Naive thymus-derived CD4-positive, alpha-beta T cell (primary cell): ENCODE measurements around the gene ARFGAP1. TPM values are rescaled to one million over a fixed set of nuclear protein-coding genes. Genes with fewer than 3 reads are reported as not detected.
"Not testable (repeated sequence)": the region's sequence is repeated elsewhere in the genome, so short reads cannot be mapped to it uniquely, and the experiment has no call there.

Experiments used
- ATAC-seq: fragments of 150-1000 bp; cut with Tn5 transposase; 2 replicates; pipeline ENCODE4 v1.10.0; 2021; ENCODE audit warnings: mild to moderate bottlenecking, moderate library complexity
- CTCF ChIA-PET: fragments of 350-600 bp; sonication (Branson Sonifier 250); formaldehyde crosslinking; loops from one replicate; lab custom pipeline; 2021; ENCODE audit warnings: antibody characterized with exemption; lab: Charles Lee
- POLR2A ChIA-PET: fragments of 350-600 bp; sonication (Branson Sonifier 250); formaldehyde crosslinking; loops from one replicate; lab custom pipeline; 2021; ENCODE audit warnings: antibody characterized with exemption, inconsistent platforms; lab: Charles Lee
- DNase-seq, 9 donors: peaks; one replicate each; pipeline versions ENCODE4 v3.0.0 to v3.0.0-alpha.2; 2020 to 2022; ENCODE audit warnings: mixed read lengths in 1 of 9
- H3K27ac ChIP-seq: one replicate; pipeline ENCODE4 v1.7.0; 2013; ENCODE audit warnings: mild to moderate bottlenecking, low read depth, low read length, moderate library complexity
- H3K27me3 ChIP-seq, 2 donors: one replicate each; pipeline ENCODE4 v1.7.0; 2013; ENCODE audit warnings: low read length in 2 of 2, mild to moderate bottlenecking in 2 of 2, moderate library complexity in 2 of 2; ENCODE audit not compliant: control insufficient read depth in 2 of 2, insufficient read depth in 2 of 2
- H3K36me3 ChIP-seq, 3 experiments: 1 replicate in 2 of 3; 2 replicates in 1 of 3; pipeline ENCODE4 v1.7.0; 2013; ENCODE audit warnings: low read length in 3 of 3, mild to moderate bottlenecking in 3 of 3, moderate library complexity in 1 of 3; ENCODE audit not compliant: insufficient read depth in 3 of 3, control insufficient read depth in 2 of 3
- H3K4me1 ChIP-seq, 2 donors: one replicate each; pipeline ENCODE4 v1.7.0; 2013; ENCODE audit warnings: low read length in 2 of 2, mild to moderate bottlenecking in 2 of 2, moderate library complexity in 1 of 2; ENCODE audit not compliant: control insufficient read depth in 2 of 2, insufficient read depth in 2 of 2
- H3K4me3 ChIP-seq: 2 replicates; pipeline ENCODE4 v1.7.0; 2013; ENCODE audit warnings: mild to moderate bottlenecking, low read length
- H3K9me3 ChIP-seq, 3 experiments: 1 replicate in 2 of 3; 2 replicates in 1 of 3; pipeline ENCODE4 v1.7.0; 2013; ENCODE audit warnings: low read length in 3 of 3; ENCODE audit not compliant: control insufficient read depth in 2 of 3
- H3K27ac Mint-ChIP-seq, 9 donors: one replicate each; pipeline ENCODE4 v1.8.0; 2020 to 2022; ENCODE audit warnings: mixed read lengths in 9 of 9, mild to moderate bottlenecking in 8 of 9, moderate library complexity in 5 of 9, inconsistent platforms in 2 of 9
- H3K27me3 Mint-ChIP-seq, 5 donors: one replicate each; pipeline ENCODE4 v1.8.0; 2021 to 2022; ENCODE audit warnings: mixed read lengths in 5 of 5, mild to moderate bottlenecking in 1 of 5
- H3K36me3 Mint-ChIP-seq, 5 donors: one replicate each; pipeline ENCODE4 v1.8.0; 2020 to 2022; ENCODE audit warnings: mixed read lengths in 5 of 5, mild to moderate bottlenecking in 3 of 5, inconsistent platforms in 1 of 5
- H3K4me1 Mint-ChIP-seq, 7 donors: one replicate each; pipeline ENCODE4 v1.8.0; 2020 to 2022; ENCODE audit warnings: mixed read lengths in 7 of 7, mild to moderate bottlenecking in 3 of 7, inconsistent platforms in 1 of 7
- H3K4me3 Mint-ChIP-seq, 10 donors: one replicate each; pipeline ENCODE4 v1.8.0; 2020 to 2022; ENCODE audit warnings: mild to moderate bottlenecking in 10 of 10, mixed read lengths in 10 of 10, moderate library complexity in 6 of 10, inconsistent platforms in 2 of 10
- H3K9me3 Mint-ChIP-seq, 11 donors: one replicate each; pipeline ENCODE4 v1.8.0; 2020 to 2022; ENCODE audit warnings: mixed read lengths in 11 of 11, mild to moderate bottlenecking in 4 of 11, inconsistent platforms in 1 of 11, moderate library complexity in 1 of 11
- intact Hi-C, 2 donors: fragments of 100-400 bp; cut with micrococcal nuclease; formaldehyde crosslinking; loops; one replicate each; pipeline ENCODE4 v1.15.1; 2023
- polyA plus RNA-seq, 2 donors: library from polyadenylated mRNA; unstranded; fragments of 300-500 nt; fragmentation: Illumina TruSeq; gene quantifications; one replicate each; pipeline ENCODE4 v1.2.3, GENCODE V29; 2021
- total RNA-seq, 6 experiments: library from RNA in 5 of 6; stranded (reverse) in 5 of 6; gene quantifications; 1 replicate in 5 of 6; 2 replicates in 1 of 6; pipeline ENCODE4 v1.2.3 and lab custom pipeline; 2021 to 2026

ARFGAP1 gene
- total and polyA plus RNA-seq, 7 experiments from 2014 or later, result 15.9 to 119 (median 105) TPM

GRCh38 chr20:63301671-63302070, 29.1 kb downstream of the ARFGAP1 start:
- H3K27ac ChIP-seq, result no peak overlapping the region
- ChIA-PET CTCF (no interaction called here), POLR2A (no interaction called here)
- H3K4me1 ChIP-seq, result no peaks in the 10 kb centered on the region
- Mint-ChIP-seq H3K4me1 (peaks cover 0 to 4% (median 0%) of the 10 kb centered on the region in 7 donors), H3K36me3 (peaks cover 0 to 3% (median 0%) of the 10 kb centered on the region in 5 donors), H3K9me3 (peaks cover 2 to 21% (median 11%) of the 10 kb centered on the region in 11 donors), H3K27ac (no peak overlapping the region), H3K4me3 (no peak overlapping the region), H3K27me3 (peaks cover 11 to 39% (median 29%) of the 10 kb centered on the region in 5 donors)
- no peaks in the 10 kb centered on the region for H3K36me3 ChIP-seq
- no peaks in the 10 kb centered on the region for H3K27me3 ChIP-seq
- intact Hi-C loops, result no loop called here
- H3K9me3 ChIP-seq, result no peaks in the 10 kb centered on the region
- no peak overlapping the region for H3K4me3 ChIP-seq
- ATAC-seq (no peak), DNase-seq (no peak)

GRCh38 chr20:63303095-63303666, 30.6 kb downstream of the ARFGAP1 start:
- H3K4me3 ChIP-seq, result no peak overlapping the region
- Mint-ChIP-seq H3K9me3 (peaks cover 2 to 21% (median 11%) of the 10 kb centered on the region in 11 donors), H3K4me3 (no peak overlapping the region), H3K27ac (no peak overlapping the region), H3K27me3 (peaks cover 8 to 39% (median 27%) of the 10 kb centered on the region in 5 donors), H3K4me1 (peaks cover 0 to 4% (median 0%) of the 10 kb centered on the region in 7 donors), H3K36me3 (peaks cover 0 to 3% (median 0%) of the 10 kb centered on the region in 5 donors)
- ATAC-seq (no peak), DNase-seq (no peak)
- H3K27me3 ChIP-seq, result no peaks in the 10 kb centered on the region
- no peaks in the 10 kb centered on the region for H3K9me3 ChIP-seq
- intact Hi-C loops, result no loop called here
- ChIA-PET CTCF (no interaction called here), POLR2A (no interaction called here)
- no peaks in the 10 kb centered on the region for H3K36me3 ChIP-seq
- no peak overlapping the region for H3K27ac ChIP-seq
- no peaks in the 10 kb centered on the region for H3K4me1 ChIP-seq

- H3K27ac ChIP-seq, result no peak overlapping the region
- intact Hi-C loops, result no loop called here
- H3K4me3 ChIP-seq, result no peak overlapping the region
- Mint-ChIP-seq H3K36me3 (no peaks in the 10 kb centered on the region), H3K9me3 (peaks cover 0 to 21% (median 11%) of the 10 kb centered on the region in 11 donors), H3K27ac (no peak overlapping the region), H3K4me3 (no peak overlapping the region), H3K27me3 (peaks cover 8 to 31% (median 20%) of the 10 kb centered on the region in 5 donors), H3K4me1 (peaks cover 0 to 4% (median 0%) of the 10 kb centered on the region in 7 donors)
- CTCF ChIA-PET, result no interaction called here
- no peaks in the 10 kb centered on the region for H3K36me3 ChIP-seq
- ATAC-seq (no peak), DNase-seq (no peak)
- H3K4me1 ChIP-seq, result no peaks in the 10 kb centered on the region
- H3K9me3 ChIP-seq, result no peaks in the 10 kb centered on the region
- POLR2A ChIA-PET, result no interaction called here
- H3K27me3 ChIP-seq, result no peaks in the 10 kb centered on the region
Measured at GRCh38 chr20:63305393-63305792, 32.8 kb downstream of the ARFGAP1 start.

- CTCF ChIA-PET, H3K4me1 Mint-ChIP-seq, H3K36me3 Mint-ChIP-seq, H3K4me1 ChIP-seq, H3K27me3 ChIP-seq, POLR2A ChIA-PET, ATAC-seq, H3K36me3 ChIP-seq, H3K9me3 ChIP-seq, H3K4me3 ChIP-seq, intact Hi-C loops, H3K4me3 Mint-ChIP-seq, DNase-seq, H3K27ac Mint-ChIP-seq, H3K27ac ChIP-seq: not testable (repeated sequence)
- Mint-ChIP-seq H3K27me3 (peaks cover 6 to 30% (median 14%) of the 10 kb centered on the region in 5 donors), H3K9me3 (peaks cover 0 to 16% (median 10%) of the 10 kb centered on the region in 11 donors)
Measured at GRCh38 chr20:63305933-63306672, 33.5 kb downstream of the ARFGAP1 start.

GRCh38 chr20:63306673-63307537, 34.3 kb downstream of the ARFGAP1 start:
- H3K4me3 ChIP-seq, result no peak overlapping the region
- intact Hi-C loops, result no loop called here
- H3K27ac ChIP-seq, result no peak overlapping the region
- ATAC-seq, result no peak
- Mint-ChIP-seq H3K27ac (no peak overlapping the region), H3K27me3 (peaks cover 2 to 22% (median 7%) of the 10 kb centered on the region in 5 donors), H3K4me1 (peaks cover 0 to 4% (median 0%) of the 10 kb centered on the region in 7 donors), H3K36me3 (no peaks in the 10 kb centered on the region), H3K9me3 (peaks cover 0 to 9% (median 5%) of the 10 kb centered on the region in 11 donors), H3K4me3 (no peak overlapping the region)
- no peaks in the 10 kb centered on the region for H3K36me3 ChIP-seq
- ChIA-PET CTCF (no interaction called here), POLR2A (no interaction called here)
- no peaks in the 10 kb centered on the region for H3K4me1 ChIP-seq
- no peak for DNase-seq
- H3K27me3 ChIP-seq, result no peaks in the 10 kb centered on the region
- no peaks in the 10 kb centered on the region for H3K9me3 ChIP-seq

- intact Hi-C loops, result no loop called here
Measured at GRCh38 chr20:63307538-63308217, 35.1 kb downstream of the ARFGAP1 start.

More at GRCh38 chr20:63307538-63308217, 35.1 kb downstream of the ARFGAP1 start:
- no peak for ATAC-seq
- Histone ChIP-seq H3K27me3 (no peaks in the 10 kb centered on the region), H3K36me3 (no peaks in the 10 kb centered on the region), H3K4me1 (no peaks in the 10 kb centered on the region), H3K4me3 (no peak overlapping the region), H3K27ac (no peak overlapping the region), H3K9me3 (no peaks in the 10 kb centered on the region)
- Mint-ChIP-seq H3K27ac (no peak overlapping the region), H3K4me3 (no peak overlapping the region), H3K27me3 (peaks cover 0 to 19% (median 3%) of the 10 kb centered on the region in 5 donors), H3K36me3 (no peaks in the 10 kb centered on the region), H3K9me3 (peaks cover 0 to 3% (median 2%) of the 10 kb centered on the region in 11 donors), H3K4me1 (peaks cover 0 to 4% (median 0%) of the 10 kb centered on the region in 7 donors)
- ChIA-PET POLR2A (no interaction called here), CTCF (no interaction called here)
- no peak for DNase-seq
